CD14-positive monocyte (primary cell): ENCODE results near the gene BACE2. TPM values are rescaled to one million over a fixed set of nuclear protein-coding genes. Genes with fewer than 3 reads are reported as not detected.

Experiments
- DNase-seq, 3 donors: peaks; one replicate each; pipeline ENCODE4 v3.0.0-alpha.2; 2011 to 2022
- H2AFZ ChIP-seq: 2 replicates; pipeline ENCODE4 v1.6.0; 2012; ENCODE audit warnings: mild to moderate bottlenecking, low read depth, low read length, inconsistent platforms; ENCODE audit not compliant: insufficient read depth, poor library complexity, severe bottlenecking
- H3K27ac ChIP-seq, 2 donors: 1 replicate in 1 of 2; 2 replicates in 1 of 2; pipeline ENCODE4 v1.5.1; 2012 to 2013; ENCODE audit warnings: low read length in 2 of 2, control low read depth in 1 of 2, inconsistent platforms in 1 of 2, low read depth in 1 of 2, mild to moderate bottlenecking in 1 of 2
- H3K27me3 ChIP-seq, 2 donors: one replicate each; pipeline versions ENCODE4 v1.6.0 to v1.6.1; 2011 to 2013; ENCODE audit warnings: low read length in 2 of 2; ENCODE audit not compliant: control insufficient read depth in 2 of 2, insufficient read depth in 2 of 2
- H3K36me3 ChIP-seq, 2 donors: replicated peaks in 1 of 2; 1 replicate in 1 of 2; 2 replicates in 1 of 2; pipeline versions ENCODE4 v1.5.1 to v1.6.1; 2012 to 2013; ENCODE audit warnings: low read length in 2 of 2, control low read depth in 1 of 2, inconsistent platforms in 1 of 2, mild to moderate bottlenecking in 1 of 2; ENCODE audit not compliant: insufficient read depth in 2 of 2, control insufficient read depth in 1 of 2
- H3K4me1 ChIP-seq, 2 donors: 1 replicate in 1 of 2; 2 replicates in 1 of 2; pipeline versions ENCODE4 v1.5.1 to v1.6.1; 2012 to 2013; ENCODE audit warnings: low read length in 2 of 2, control low read depth in 1 of 2, inconsistent platforms in 1 of 2, mild to moderate bottlenecking in 1 of 2, moderate library complexity in 1 of 2; ENCODE audit not compliant: insufficient read depth in 2 of 2, control insufficient read depth in 1 of 2
- H3K4me2 ChIP-seq: replicated peaks from 2 replicates; pipeline ENCODE3; 2012; ENCODE audit warnings: low read length, moderate library complexity, mild to moderate bottlenecking; ENCODE audit not compliant: poor library complexity, severe bottlenecking; ENCODE audit errors: extremely low read depth
- H3K4me3 ChIP-seq, 3 experiments: fragments of 200-600 bp in 1 of 3; sonication (generic) in 1 of 3; replicated peaks in 1 of 3; 1 replicate in 2 of 3; 2 replicates in 1 of 3; pipeline ENCODE4 v1.5.1; 2011 to 2013; ENCODE audit warnings: low read length in 3 of 3, mild to moderate bottlenecking in 3 of 3, control low read depth in 2 of 3, low read depth in 2 of 3, inconsistent platforms in 1 of 3, moderate library complexity in 1 of 3
- H3K79me2 ChIP-seq: 2 replicates; pipeline ENCODE4 v1.6.0; 2012; ENCODE audit warnings: mild to moderate bottlenecking, control low read depth, inconsistent platforms, low read length, moderate library complexity; ENCODE audit not compliant: insufficient read depth
- H3K9ac ChIP-seq: 2 replicates; pipeline ENCODE4 v1.6.0; 2017; ENCODE audit warnings: low read length, mild to moderate bottlenecking; ENCODE audit not compliant: insufficient read depth, poor library complexity, severe bottlenecking
- H3K9me3 ChIP-seq, 2 donors: replicated peaks in 1 of 2; 1 replicate in 1 of 2; 2 replicates in 1 of 2; pipeline versions ENCODE4 v1.5.1 to v1.6.1; 2012 to 2013; ENCODE audit warnings: low read length in 2 of 2, control low read depth in 1 of 2; ENCODE audit not compliant: control insufficient read depth in 1 of 2, insufficient read depth in 1 of 2
- H4K20me1 ChIP-seq: 2 replicates; pipeline ENCODE4 v1.6.0; 2012; ENCODE audit warnings: mild to moderate bottlenecking, low read length, control low read depth, moderate library complexity; ENCODE audit not compliant: insufficient read depth
- H3K27ac Mint-ChIP-seq, 7 donors: one replicate each; pipeline ENCODE4 v1.8.0; 2020; ENCODE audit warnings: mild to moderate bottlenecking in 7 of 7, mixed read lengths in 7 of 7, moderate library complexity in 6 of 7, inconsistent platforms in 2 of 7
- H3K27me3 Mint-ChIP-seq, 3 donors: one replicate each; pipeline ENCODE4 v1.8.0; 2021 to 2022; ENCODE audit warnings: low read depth in 3 of 3, mild to moderate bottlenecking in 3 of 3, mixed read lengths in 3 of 3, moderate library complexity in 3 of 3, inconsistent platforms in 1 of 3
- H3K36me3 Mint-ChIP-seq, 2 donors: one replicate each; pipeline ENCODE4 v1.8.0; 2020; ENCODE audit warnings: mixed read lengths in 2 of 2, inconsistent platforms in 1 of 2, mild to moderate bottlenecking in 1 of 2
- H3K4me1 Mint-ChIP-seq: one replicate; pipeline ENCODE4 v1.8.0; 2020; ENCODE audit warnings: mild to moderate bottlenecking, mixed read lengths
- H3K4me3 Mint-ChIP-seq, 2 donors: one replicate each; pipeline ENCODE4 v1.8.0; 2020; ENCODE audit warnings: mild to moderate bottlenecking in 2 of 2, mixed read lengths in 2 of 2, moderate library complexity in 1 of 2
- H3K9me3 Mint-ChIP-seq, 7 donors: one replicate each; pipeline ENCODE4 v1.8.0; 2020 to 2022; ENCODE audit warnings: mixed read lengths in 7 of 7, mild to moderate bottlenecking in 6 of 7, moderate library complexity in 6 of 7, inconsistent platforms in 2 of 7
- WGBS: methylation state at CpG from one replicate; pipeline ENCODE4 v1.1.5; 2013; ENCODE audit warnings: missing lambda C conversion rate; ENCODE audit not compliant: insufficient coverage; 5-methylcytosine and 5-hydroxymethylcytosine counted together
- intact Hi-C, 2 donors: fragments of 100-400 bp; cut with micrococcal nuclease; formaldehyde crosslinking; loops; one replicate each; pipeline versions ENCODE4 v1.15.0 to v1.15.1; 2023
- polyA plus RNA-seq, 3 donors: library from polyadenylated mRNA; depleted of rRNA in 1 of 3; unstranded in 2 of 3; stranded (reverse) in 1 of 3; fragments of 300-500 nt in 2 of 3; fragments of >200 nt in 1 of 3; fragmentation: Illumina TruSeq in 2 of 3; gene quantifications; 1 replicate in 2 of 3; 2 replicates in 1 of 3; pipeline ENCODE4 v1.2.3, GENCODE V29; 2012 to 2021
- TF ChIP-seq, protein P1 (sequence below): fragments of 200-600 bp; IDR thresholded peaks from one replicate; pipeline ENCODE4 v1.8.0; 2022; ENCODE audit warnings: antibody characterized with exemption, mild to moderate bottlenecking

Gene BACE2
- polyA plus RNA-seq, 3 donors, result 0.05 to 0.26 TPM; not detected in 1

DNA sequence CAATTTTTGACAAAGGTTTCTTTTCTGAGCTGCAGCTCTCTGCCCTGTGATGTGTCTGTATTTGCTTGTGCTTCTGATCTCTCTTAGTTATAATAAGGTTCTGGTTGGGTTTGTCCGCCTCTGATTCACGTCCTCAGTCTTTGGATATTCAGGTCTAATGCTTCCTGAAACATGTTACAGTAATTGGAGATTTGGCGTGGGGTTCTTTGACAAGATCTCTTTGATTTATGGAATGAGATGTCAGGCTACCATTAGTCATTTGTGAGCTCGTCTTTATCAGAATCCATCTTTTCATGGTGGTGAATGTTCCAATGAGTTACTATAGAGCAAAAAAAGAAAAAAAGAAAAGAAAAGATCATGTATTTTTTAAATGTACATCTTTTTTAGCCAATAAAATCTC lies 62.5 kb downstream of the BACE2 start:
- Histone ChIP-seq H3K9ac (no peak overlapping the region), H3K36me3 (no peaks in the 10 kb centered on the region), H3K27me3 (no peaks in the 10 kb centered on the region), H3K4me2 (no peak overlapping the region), H3K9me3 (no peaks in the 10 kb centered on the region), H3K79me2 (no peaks in the 10 kb centered on the region), H4K20me1 (no peaks in the 10 kb centered on the region), H2AFZ (no peak overlapping the region), H3K4me1 (no peaks in the 10 kb centered on the region), H3K27ac (no peak overlapping the region), H3K4me3 (no peak overlapping the region)
- H3K4me1 Mint-ChIP-seq, result no peaks in the 10 kb centered on the region
- no peak for DNase-seq
- intact Hi-C loops, result no loop called here
- no CpG with 5 or more reads among the region's 4 CpGs for WGBS
- peaks cover 2 to 4% (median 3%) of the 10 kb centered on the region in 3 donors for H3K27me3 Mint-ChIP-seq
- H3K27ac Mint-ChIP-seq, result no peak overlapping the region
- H3K4me3 Mint-ChIP-seq, result no peak overlapping the region
- peaks cover 0 to 13% (median 6%) of the 10 kb centered on the region in 7 donors for H3K9me3 Mint-ChIP-seq
- TF ChIP-seq, protein P1, sequence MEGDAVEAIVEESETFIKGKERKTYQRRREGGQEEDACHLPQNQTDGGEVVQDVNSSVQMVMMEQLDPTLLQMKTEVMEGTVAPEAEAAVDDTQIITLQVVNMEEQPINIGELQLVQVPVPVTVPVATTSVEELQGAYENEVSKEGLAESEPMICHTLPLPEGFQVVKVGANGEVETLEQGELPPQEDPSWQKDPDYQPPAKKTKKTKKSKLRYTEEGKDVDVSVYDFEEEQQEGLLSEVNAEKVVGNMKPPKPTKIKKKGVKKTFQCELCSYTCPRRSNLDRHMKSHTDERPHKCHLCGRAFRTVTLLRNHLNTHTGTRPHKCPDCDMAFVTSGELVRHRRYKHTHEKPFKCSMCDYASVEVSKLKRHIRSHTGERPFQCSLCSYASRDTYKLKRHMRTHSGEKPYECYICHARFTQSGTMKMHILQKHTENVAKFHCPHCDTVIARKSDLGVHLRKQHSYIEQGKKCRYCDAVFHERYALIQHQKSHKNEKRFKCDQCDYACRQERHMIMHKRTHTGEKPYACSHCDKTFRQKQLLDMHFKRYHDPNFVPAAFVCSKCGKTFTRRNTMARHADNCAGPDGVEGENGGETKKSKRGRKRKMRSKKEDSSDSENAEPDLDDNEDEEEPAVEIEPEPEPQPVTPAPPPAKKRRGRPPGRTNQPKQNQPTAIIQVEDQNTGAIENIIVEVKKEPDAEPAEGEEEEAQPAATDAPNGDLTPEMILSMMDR, result no peak
- no peaks in the 10 kb centered on the region for H3K36me3 Mint-ChIP-seq

DNA sequence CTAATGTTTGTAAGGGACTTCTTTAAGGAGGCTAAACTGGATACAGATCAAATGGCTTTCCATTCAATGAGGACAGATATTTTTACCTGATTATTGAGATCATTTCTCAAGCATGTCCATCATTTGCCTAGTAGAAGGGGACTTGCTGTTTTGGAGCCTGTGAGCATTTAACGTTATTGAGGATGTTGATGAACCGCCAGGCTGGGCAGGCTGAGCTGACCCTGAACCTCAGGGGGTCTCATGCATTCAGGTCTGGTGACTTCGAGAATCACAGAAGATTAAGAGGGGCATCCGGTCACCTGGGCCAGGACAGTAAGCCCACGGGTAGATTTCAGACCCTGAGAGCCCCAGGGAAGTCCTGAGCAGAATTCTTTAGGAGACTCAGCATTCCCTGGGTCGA lies 63.1 kb downstream of the BACE2 start:
- Histone ChIP-seq H3K9me3 (no peaks in the 10 kb centered on the region), H3K79me2 (no peaks in the 10 kb centered on the region), H4K20me1 (no peaks in the 10 kb centered on the region), H3K9ac (no peak overlapping the region), H3K4me2 (no peak overlapping the region), H3K4me3 (no peak overlapping the region), H3K27me3 (no peaks in the 10 kb centered on the region), H3K4me1 (no peaks in the 10 kb centered on the region), H3K36me3 (no peaks in the 10 kb centered on the region), H3K27ac (no peak overlapping the region), H2AFZ (no peak overlapping the region)
- WGBS, result 87% methylated on average over 6 of the region's 6 CpGs
- Mint-ChIP-seq H3K36me3 (no peaks in the 10 kb centered on the region), H3K27ac (no peak overlapping the region), H3K27me3 (peaks cover 3 to 4% (median 4%) of the 10 kb centered on the region in 3 donors), H3K4me3 (no peak overlapping the region), H3K4me1 (no peaks in the 10 kb centered on the region), H3K9me3 (peaks cover 0 to 10% (median 6%) of the 10 kb centered on the region in 7 donors)
- TF ChIP-seq, protein P1, result no peak
- intact Hi-C loops, result no loop called here
- no peak for DNase-seq
